OCI-LY1 (cell line): ENCODE results near the gene B9D2.

Experiments
- H2AFZ ChIP-seq: fragments of 200-600 bp; sonication (generic), shearing (Covaris generic); 2 replicates; pipeline ENCODE4 v1.6.0; 2014; ENCODE audit warnings: antibody characterized with exemption, mild to moderate bottlenecking, low read length
- H3F3A ChIP-seq: fragments of 200-600 bp; sonication (generic), shearing (Covaris generic); 2 replicates; pipeline ENCODE4 v1.6.0; 2014; ENCODE audit warnings: mild to moderate bottlenecking, antibody characterized with exemption, low read length, moderate library complexity; ENCODE audit not compliant: insufficient read depth
- H3K27ac ChIP-seq: fragments of 200-600 bp; sonication (generic); 2 replicates; pipeline ENCODE4 v1.5.1; 2014; ENCODE audit warnings: low read length, mixed run types, mild to moderate bottlenecking, low read depth; ENCODE audit not compliant: poor library complexity, severe bottlenecking
- H3K27me3 ChIP-seq: fragments of 200-600 bp; sonication (generic); 2 replicates; pipeline ENCODE4 v1.6.0; 2014; ENCODE audit warnings: antibody characterized with exemption, mild to moderate bottlenecking, low read length, moderate library complexity; ENCODE audit not compliant: insufficient read depth
- H3K36me3 ChIP-seq: fragments of 200-600 bp; sonication (generic); 2 replicates; pipeline ENCODE4 v1.6.1; 2014; ENCODE audit warnings: mild to moderate bottlenecking, antibody characterized with exemption, low read length, moderate library complexity, mixed read lengths; ENCODE audit not compliant: insufficient read depth
- H3K4me1 ChIP-seq: fragments of 200-600 bp; sonication (generic); 2 replicates; pipeline ENCODE4 v1.5.1; 2014; ENCODE audit warnings: mild to moderate bottlenecking, low read length, moderate library complexity; ENCODE audit not compliant: insufficient read depth, severe bottlenecking
- H3K4me2 ChIP-seq: fragments of 200-600 bp; sonication (generic), shearing (Covaris generic); 2 replicates; pipeline ENCODE4 v1.6.1; 2014; ENCODE audit warnings: low read length
- H3K4me3 ChIP-seq: fragments of 200-600 bp; sonication (generic); 2 replicates; pipeline ENCODE4 v1.5.1; 2014; ENCODE audit warnings: low read length, low read depth, mild to moderate bottlenecking, mixed read lengths; ENCODE audit not compliant: poor library complexity, severe bottlenecking
- H3K79me2 ChIP-seq: fragments of 200-600 bp; shearing (Covaris generic); 2 replicates; pipeline ENCODE4 v1.6.1; 2016; ENCODE audit warnings: mixed run types, low read length, mixed read lengths; ENCODE audit not compliant: insufficient read depth
- H3K9ac ChIP-seq: fragments of 200-600 bp; sonication (generic), shearing (Covaris generic); 2 replicates; pipeline ENCODE4 v1.6.1; 2014; ENCODE audit warnings: mild to moderate bottlenecking, low read length, mixed read lengths
- H3K9me2 ChIP-seq: fragments of 200-600 bp; sonication (generic), shearing (Covaris generic); 2 replicates; pipeline ENCODE4 v1.6.1; 2014; ENCODE audit warnings: low read depth, mild to moderate bottlenecking, low read length, mixed read lengths
- H3K9me3 ChIP-seq: fragments of 200-600 bp; shearing (Covaris generic); 2 replicates; pipeline ENCODE4 v1.6.1; 2014; ENCODE audit warnings: low read length, mixed read lengths
- H4K20me1 ChIP-seq: fragments of 200-600 bp; sonication (generic), shearing (Covaris generic); 2 replicates; pipeline ENCODE4 v1.6.0; 2016; ENCODE audit warnings: mild to moderate bottlenecking, low read length; ENCODE audit not compliant: insufficient read depth
- EZH2 ChIP-seq: fragments of 200-600 bp; sonication (generic), shearing (Covaris generic); IDR thresholded peaks from 2 replicates; pipeline ENCODE4 v1.8.0; 2017; ENCODE audit warnings: borderline replicate concordance, mixed run types, mild to moderate bottlenecking, antibody characterized with exemption, low read length, moderate library complexity, mixed read lengths
- TF ChIP-seq, protein P1 (sequence below): fragments of 200-600 bp; sonication (generic), shearing (Covaris generic); IDR thresholded peaks from 2 replicates; pipeline ENCODE4 v1.5.1; 2017; ENCODE audit warnings: mild to moderate bottlenecking, antibody characterized with exemption, low read length, moderate library complexity, mixed read lengths

Gene B9D2

DNA sequence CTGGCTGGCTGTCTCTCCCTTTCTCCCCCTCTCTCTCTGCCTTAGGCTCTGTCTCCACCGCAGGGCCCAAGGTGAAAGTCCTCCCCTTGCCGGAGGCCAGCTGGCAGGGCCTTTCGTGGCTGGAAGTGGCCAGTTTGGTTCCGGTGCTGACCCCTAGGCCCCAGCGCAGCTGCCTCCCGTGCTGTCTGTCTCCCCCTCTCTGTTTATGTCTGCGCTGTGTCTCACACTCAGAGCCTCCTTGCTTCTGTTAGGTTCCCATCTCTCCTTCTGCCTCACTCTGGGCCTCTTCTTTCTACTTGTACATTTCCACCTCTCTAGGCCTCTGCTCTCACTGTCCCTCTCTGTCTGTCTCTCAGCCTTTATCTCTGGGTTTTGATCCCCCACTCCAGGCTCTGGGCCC lies 40.9 kb downstream of the B9D2 start:
- TF ChIP-seq, protein P1, sequence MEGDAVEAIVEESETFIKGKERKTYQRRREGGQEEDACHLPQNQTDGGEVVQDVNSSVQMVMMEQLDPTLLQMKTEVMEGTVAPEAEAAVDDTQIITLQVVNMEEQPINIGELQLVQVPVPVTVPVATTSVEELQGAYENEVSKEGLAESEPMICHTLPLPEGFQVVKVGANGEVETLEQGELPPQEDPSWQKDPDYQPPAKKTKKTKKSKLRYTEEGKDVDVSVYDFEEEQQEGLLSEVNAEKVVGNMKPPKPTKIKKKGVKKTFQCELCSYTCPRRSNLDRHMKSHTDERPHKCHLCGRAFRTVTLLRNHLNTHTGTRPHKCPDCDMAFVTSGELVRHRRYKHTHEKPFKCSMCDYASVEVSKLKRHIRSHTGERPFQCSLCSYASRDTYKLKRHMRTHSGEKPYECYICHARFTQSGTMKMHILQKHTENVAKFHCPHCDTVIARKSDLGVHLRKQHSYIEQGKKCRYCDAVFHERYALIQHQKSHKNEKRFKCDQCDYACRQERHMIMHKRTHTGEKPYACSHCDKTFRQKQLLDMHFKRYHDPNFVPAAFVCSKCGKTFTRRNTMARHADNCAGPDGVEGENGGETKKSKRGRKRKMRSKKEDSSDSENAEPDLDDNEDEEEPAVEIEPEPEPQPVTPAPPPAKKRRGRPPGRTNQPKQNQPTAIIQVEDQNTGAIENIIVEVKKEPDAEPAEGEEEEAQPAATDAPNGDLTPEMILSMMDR, result no peak
- no peak for TF ChIP-seq EZH2
- no peaks in the 10 kb centered on the region for H4K20me1 ChIP-seq
- no peaks in the 10 kb centered on the region for H3K9me2 ChIP-seq
- H2AFZ ChIP-seq, result no peak overlapping the region
- peaks cover 26% of the 10 kb centered on the region for H3K4me1 ChIP-seq
- no peak overlapping the region for H3K4me2 ChIP-seq
- H3K4me3 ChIP-seq, result no peak overlapping the region
- H3K36me3 ChIP-seq, result peaks cover 46% of the 10 kb centered on the region
- peak overlapping the region; percentile 8 for H3K27ac ChIP-seq
- no peaks in the 10 kb centered on the region for H3K27me3 ChIP-seq
- H3K79me2 ChIP-seq, result no peaks in the 10 kb centered on the region
- 0 out of 2 replicates have a peak, but pooled peaks cover 4% of the 10 kb centered on the region for H3F3A ChIP-seq
- H3K9me3 ChIP-seq, result no peaks in the 10 kb centered on the region
- H3K9ac ChIP-seq, result no peak overlapping the region

- no peaks in the 10 kb centered on the region for H3K79me2 ChIP-seq
- H3K4me2 ChIP-seq, result no peak overlapping the region
Observed at GRCh38 chr19:41322451-41322850, 41.5 kb downstream of the B9D2 start.

DNA sequence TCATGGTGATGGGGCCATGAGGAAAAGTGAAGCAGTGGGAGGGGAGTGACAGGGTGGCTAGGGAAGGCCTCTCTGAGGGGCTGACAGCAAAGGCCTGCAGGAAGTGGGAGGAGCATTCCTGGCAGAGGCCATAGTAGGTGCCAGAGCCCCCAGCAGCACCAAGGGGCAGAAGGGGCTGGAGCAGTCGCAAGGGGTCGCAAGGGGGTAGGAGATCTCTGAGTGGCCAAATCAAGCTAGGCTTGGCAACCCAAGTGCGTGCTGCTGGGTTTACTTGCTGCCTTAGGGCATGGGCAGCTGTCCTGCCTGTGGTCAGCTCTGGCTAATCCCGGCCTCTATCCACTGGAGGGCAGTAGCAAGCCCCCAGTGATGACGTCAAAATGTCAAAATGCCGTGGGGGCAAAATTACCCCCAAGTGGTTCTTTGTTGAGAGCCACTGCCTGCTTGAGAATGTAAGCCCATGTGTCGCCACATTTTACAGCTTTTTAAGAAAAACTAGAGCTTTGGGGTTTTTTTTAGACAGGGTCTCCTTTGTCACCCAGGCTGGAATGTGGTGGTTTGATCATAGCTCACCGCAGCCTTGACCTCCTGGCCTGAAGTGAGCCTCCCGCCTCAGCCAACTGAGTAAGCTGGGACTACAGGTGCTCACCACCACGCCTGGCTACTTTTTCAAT lies 42.2 kb downstream of the B9D2 start:
- H3K4me1 ChIP-seq, result peaks cover 13% of the 10 kb centered on the region
- no peaks in the 10 kb centered on the region for H3K79me2 ChIP-seq
- no peak overlapping the region for H3K9ac ChIP-seq
- H3K36me3 ChIP-seq, result peaks cover 57% of the 10 kb centered on the region
- no peak overlapping the region for H2AFZ ChIP-seq
- H3K4me2 ChIP-seq, result no peak overlapping the region
- no peaks in the 10 kb centered on the region for H4K20me1 ChIP-seq
- no peak overlapping the region for H3K4me3 ChIP-seq
- H3K27me3 ChIP-seq, result no peaks in the 10 kb centered on the region
- H3K9me3 ChIP-seq, result no peaks in the 10 kb centered on the region
- TF ChIP-seq, protein P1, result peak; percentile 43; the same call in 1 of the 2 replicates
- TF ChIP-seq EZH2, result no peak
- H3F3A ChIP-seq, result 0 out of 2 replicates have a peak, but pooled peaks cover 4% of the 10 kb centered on the region
- H3K27ac ChIP-seq, result peak overlapping the region; percentile 17
- H3K9me2 ChIP-seq, result no peaks in the 10 kb centered on the region

More at GRCh38 chr19:41322451-41322850, 41.5 kb downstream of the B9D2 start:
- H3K9me3 ChIP-seq, result no peaks in the 10 kb centered on the region
- no peak overlapping the region for H2AFZ ChIP-seq
- no peaks in the 10 kb centered on the region for H3K27me3 ChIP-seq
- H4K20me1 ChIP-seq, result no peaks in the 10 kb centered on the region
- H3K4me3 ChIP-seq, result no peak overlapping the region
- H3K36me3 ChIP-seq, result peaks cover 49% of the 10 kb centered on the region
- H3K9ac ChIP-seq, result no peak overlapping the region
- no peaks in the 10 kb centered on the region for H3K9me2 ChIP-seq
- 0 out of 2 replicates have a peak, but pooled peaks cover 4% of the 10 kb centered on the region for H3F3A ChIP-seq
- H3K4me1 ChIP-seq, result peaks cover 20% of the 10 kb centered on the region
- H3K27ac ChIP-seq, result peak overlapping the region; percentile 17
- TF ChIP-seq, protein P1, result no peak
- no peak for TF ChIP-seq EZH2
